Stimulated activated CD4-positive, alpha-beta T cell treated with anti-CD3 and anti-CD28 coated beads, Interleukin-15, amount 100 ng/mL, for 1 hour (primary cell): ENCODE data around the gene RBM4.
"Not testable (repeated sequence)": the region's sequence is repeated elsewhere in the genome, so short reads cannot be mapped to it uniquely, and the experiment has no call there.

Experiments
- DNase-seq, 2 donors: peaks; one replicate each; pipeline ENCODE4 v3.0.0-alpha.2; 2020; ENCODE audit warnings: low read depth in 1 of 2, low spot score in 1 of 2

RBM4 gene

DNA sequence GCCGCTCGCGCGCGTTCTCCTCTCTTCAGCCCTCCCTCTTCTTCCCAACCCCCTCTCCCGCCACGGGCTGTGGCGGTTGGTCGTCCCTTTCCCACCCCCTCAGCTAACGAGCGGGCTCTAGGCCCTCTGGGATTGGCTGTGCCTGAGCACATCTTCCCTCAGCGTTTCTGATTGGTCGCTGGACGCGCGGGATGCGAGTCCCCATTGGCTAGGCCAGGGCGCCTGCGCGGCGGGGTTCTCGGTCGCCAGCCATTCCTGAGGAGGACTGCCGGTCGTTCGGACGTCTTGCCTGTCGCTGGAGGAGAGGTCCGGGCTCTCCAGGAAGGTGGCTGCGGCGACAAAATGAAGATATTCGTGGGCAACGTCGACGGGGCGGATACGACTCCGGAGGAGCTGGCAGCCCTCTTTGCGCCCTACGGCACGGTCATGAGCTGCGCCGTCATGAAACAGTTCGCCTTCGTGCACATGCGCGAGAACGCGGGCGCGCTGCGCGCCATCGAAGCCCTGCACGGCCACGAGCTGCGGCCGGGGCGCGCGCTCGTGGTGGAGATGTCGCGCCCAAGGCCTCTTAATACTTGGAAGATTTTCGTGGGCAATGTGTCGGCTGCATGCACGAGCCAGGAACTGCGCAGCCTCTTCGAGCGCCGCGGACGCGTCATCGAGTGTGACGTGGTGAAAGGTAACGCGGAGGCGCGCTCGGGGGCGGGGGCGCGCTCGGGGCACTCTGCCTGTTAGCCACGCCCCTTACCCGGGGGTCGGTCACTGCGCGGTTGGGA, 21.9 kb upstream of the RBM4 start, which contains the start of gene RBM14:
Gene RBM14 (plus strand): TSS at position 252 of the 776 bp plus-strand sequence. CDS start 91 bp downstream, at position 343.
- DNase-seq, result peak; percentile 95

DNA sequence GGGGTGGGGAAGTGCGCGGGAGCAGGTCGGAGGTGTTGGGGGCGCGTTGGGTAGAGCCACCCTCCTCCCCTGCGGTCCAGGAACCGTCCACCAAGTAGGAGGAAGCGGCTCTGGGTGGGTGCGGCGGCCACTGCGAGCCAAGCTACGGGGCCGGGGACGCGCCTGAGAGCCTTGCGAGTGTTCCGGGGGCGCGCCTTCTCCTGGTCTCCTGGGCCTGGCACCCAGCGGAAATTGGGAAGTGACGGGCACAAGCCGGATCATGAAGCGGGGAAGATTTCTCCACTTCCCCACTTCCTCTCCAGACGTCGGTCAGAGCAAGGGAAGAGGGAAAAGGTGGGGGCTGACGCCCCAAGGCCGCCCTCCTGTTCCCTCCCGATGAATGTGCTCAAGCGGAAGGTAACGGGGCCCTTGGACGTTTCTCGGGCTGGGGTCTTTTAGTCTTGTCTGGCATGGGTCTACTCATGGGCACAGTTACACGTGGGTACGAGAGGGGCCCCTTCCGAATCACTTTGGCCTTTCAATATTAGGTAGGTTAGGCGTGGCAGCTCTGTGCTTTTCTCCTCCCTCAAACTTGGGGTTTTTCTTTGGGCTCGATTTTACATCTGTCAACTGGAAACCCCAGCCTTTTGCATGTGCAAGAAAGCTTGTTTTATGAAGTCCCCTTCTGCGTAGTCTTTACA, 21.2 kb upstream of the RBM4 start:
- DNase-seq, result no peak

- no peak for DNase-seq
Measured at GRCh38 chr11:66619080-66619554, 19.4 kb upstream of the RBM4 start.

- no peak for DNase-seq
Measured at GRCh38 chr11:66624450-66624849, 14.1 kb upstream of the RBM4 start.

GRCh38 chr11:66625041-66625751, 13.3 kb upstream of the RBM4 start:
- DNase-seq, result no peak

DNA sequence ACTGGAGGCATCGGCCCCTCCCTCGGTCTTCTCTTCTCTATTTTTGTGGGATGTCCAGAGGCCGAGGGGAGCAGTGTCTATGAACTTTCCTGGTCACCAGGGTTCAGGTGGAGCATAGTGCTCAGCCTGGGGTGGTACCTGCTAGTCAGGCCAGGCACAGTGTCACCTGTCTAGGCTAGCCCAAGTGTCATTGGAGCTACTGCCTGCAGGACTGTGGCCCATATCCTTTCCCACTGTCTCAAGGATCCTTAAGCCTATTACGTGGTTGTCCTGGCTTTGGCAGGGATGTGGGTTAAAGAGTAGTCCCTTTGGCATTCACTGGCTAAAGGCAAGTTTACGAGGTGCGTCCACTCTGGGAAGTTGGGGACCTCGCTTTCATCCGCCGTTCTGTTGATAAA, 12.8 kb upstream of the RBM4 start:
- no peak for DNase-seq

GRCh38 chr11:66626382-66626781, 12.1 kb upstream of the RBM4 start:
- DNase-seq, result no peak

- no peak for DNase-seq
Measured at GRCh38 chr11:66626926-66627325, 11.6 kb upstream of the RBM4 start.

DNA sequence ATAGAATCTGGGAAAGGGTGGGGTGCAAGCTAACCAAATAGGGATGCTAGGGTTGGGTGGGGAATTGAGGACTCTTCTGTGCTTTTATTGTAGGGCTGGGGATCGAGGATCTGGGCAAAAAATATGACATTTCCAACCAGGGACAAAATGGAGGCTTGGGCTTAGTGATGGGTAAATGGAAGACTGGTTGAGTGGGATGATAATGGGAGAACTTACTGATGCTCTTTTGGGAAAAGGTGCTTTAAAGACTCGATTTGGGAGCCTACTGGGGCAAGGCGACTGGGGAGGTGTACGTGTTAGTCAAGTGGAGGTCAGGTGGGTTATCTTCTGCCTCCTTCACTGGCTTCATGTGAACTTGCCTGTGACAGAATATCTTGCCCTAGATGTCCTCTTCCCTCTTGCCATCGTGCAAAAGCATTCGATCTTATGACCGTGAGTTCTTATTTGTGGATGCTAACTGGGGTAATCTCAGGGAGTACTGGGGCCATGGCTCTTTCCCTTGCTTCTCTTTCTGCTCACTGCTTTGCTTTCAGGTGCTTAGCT, 10.4 kb upstream of the RBM4 start:
- no peak for DNase-seq

DNA sequence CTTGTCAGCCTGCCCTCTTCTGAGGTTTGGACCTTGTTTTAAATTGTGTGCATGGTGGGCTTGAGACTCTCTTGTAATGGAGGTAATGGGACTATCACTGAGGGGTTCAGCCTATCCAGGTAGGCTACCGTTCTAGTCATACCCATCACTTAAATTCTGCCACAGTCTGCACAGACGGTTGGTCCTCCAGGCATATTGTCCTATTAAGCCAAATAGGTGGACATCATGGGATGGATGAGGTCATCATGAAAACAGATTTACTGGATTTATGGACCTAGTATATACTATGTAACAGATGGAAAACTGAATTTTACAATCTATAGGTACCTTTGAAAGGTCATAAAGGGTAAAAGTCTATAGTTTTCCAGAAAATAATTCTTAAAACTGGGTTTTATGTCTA, 9.1 kb upstream of the RBM4 start:
- DNase-seq, result no peak

DNA sequence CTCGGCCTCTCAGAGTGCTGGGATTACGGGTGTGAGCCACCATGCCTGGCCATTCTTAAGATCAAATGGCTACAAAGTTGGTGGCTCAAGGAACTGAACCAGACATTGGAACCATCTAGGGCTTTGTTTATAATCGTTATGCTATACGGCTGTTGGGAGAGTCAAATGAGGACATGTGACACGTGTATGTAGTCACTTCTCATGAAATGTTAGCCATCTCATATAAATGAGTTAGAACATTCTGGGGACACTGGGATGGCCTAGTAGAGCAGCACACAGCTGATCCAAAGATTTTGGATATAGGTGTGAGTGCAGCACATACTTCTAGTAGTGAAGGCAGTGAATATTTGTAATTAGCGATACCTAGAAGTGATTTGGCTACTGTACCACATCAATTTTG, 6.6 kb upstream of the RBM4 start:
- no peak for DNase-seq

- no peak for DNase-seq
Measured at GRCh38 chr11:66632952-66633351, 5.6 kb upstream of the RBM4 start.

DNA sequence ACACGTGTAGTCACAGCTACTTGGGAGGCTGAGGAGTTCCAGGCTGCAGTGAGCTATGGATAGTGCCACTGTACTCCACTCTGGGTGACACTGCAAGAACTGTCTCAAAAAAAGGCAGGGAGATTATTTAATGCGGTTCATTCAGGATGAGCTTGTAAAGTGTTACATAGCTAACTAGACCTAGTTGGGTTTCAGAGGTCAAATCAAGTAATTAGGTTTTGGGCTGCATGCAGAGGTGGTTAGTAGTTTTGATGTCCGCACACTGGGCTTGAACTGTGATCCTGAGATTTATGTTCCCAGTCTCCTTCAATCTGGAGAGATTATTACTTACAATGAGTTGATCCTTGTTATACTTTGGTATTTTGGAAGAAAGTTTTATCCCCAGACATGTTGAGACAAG, 2.1 kb upstream of the RBM4 start:
- DNase-seq, result no peak

DNA sequence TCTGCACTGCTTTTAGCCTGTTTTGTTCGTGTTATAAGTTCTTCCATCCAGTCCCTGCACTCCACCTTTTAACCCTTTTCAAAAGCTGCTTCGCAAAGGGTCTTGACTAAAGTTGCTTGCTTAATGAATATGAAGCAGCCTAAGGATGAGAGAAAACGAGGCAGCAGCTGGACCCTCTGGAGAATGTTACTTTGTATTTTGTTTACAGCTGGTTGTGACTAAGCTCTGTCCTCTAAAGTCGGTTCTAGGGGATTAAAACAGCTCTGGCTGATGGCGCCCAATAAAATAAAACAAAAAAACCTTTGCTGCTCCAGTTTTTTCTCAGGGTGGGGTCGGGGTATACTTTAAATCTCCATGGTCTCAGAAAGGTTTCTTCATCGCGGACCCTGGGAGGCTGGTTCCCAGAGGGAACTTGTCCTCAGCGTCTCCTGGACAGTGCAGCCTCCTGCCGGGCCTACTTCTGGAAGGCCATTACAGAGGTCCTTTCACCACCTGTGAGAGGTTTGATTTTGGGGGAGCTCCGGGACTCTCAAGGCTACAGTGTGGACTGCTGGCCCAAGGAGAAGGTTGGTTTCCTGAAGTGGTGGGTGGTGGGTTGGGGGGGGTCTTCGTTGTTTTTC, 836 bp upstream of the RBM4 start:
- DNase-seq, result no peak

DNA sequence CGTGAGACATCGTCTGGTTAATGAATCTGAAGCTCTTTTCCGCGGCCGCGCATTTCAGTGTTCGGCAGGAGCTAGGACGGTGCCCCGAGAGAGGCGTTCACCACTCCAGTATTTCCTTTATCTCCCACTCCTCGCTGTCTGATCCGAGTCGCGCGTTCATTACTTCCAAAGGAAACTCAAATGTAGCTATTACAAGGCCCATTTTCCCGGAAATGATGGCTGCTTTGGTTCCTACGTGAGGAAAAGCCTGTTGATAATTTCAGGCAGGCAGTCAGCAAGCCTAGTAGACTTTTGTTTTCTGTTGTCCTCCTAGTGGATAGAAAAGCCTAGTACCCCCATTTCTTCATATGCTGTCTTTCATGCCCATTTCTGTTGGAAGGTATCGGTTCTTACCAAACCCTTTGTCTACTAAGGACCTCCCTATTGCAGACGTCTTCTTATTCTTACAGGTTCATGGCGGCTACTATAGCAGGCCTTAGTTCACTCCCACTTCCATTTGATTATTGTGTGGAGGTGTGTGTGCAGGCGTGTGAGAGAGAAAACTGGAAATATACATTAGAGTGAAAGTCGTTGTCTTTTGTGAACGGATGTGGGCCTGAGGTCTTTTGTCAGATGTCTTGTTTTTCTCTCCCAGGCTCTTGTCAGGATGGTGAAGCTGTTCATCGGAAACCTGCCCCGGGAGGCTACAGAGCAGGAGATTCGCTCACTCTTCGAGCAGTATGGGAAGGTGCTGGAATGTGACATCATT, 737 bp downstream of the RBM4 start:
- no peak for DNase-seq

GRCh38 chr11:66639814-66640340, 1.4 kb downstream of the RBM4 start:
- DNase-seq, result not testable (repeated sequence)

- DNase-seq, result no peak
Measured at GRCh38 chr11:66641834-66642233, 3.3 kb downstream of the RBM4 start.

GRCh38 chr11:66643745-66644437, 5.4 kb downstream of the RBM4 start:
- DNase-seq, result no peak

GRCh38 chr11:66646828-66647227, 8.3 kb downstream of the RBM4 start:
- no peak for DNase-seq

DNA sequence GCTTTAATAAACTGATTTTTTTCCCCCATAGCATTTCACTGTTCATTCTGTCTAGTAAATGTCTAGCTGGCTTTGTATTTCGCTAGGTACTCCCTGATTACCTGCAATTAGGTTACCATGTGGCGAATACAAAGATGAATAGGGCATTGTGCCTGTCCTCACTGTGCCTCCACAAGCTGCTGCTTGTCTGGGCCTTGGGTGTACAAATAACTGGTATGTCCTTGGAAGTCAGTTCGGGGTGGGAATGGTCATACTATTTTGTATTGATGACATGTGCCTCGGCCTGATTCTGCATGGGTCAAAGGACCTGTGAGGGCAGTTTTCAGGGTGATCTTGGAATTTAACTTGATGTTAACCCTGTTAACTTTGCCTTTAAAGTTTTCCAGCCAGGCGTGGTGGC, 11.4 kb downstream of the RBM4 start:
- no peak for DNase-seq
